HFF-Myc (cell line): ENCODE data around the gene SETD2.

Experiments
- DNase-seq: peaks from one replicate; pipeline ENCODE4 v3.0.0-alpha.2; 2011; ENCODE audit warnings: low read depth; ENCODE audit errors: extremely low read depth
- H3K4me3 ChIP-seq: replicated peaks from 2 replicates; pipeline ENCODE4 v1.5.1; 2011; ENCODE audit warnings: low read depth, mild to moderate bottlenecking, control low read depth, low read length
- CTCF ChIP-seq: IDR thresholded peaks from 2 replicates; pipeline ENCODE4 v1.5.1; 2012; ENCODE audit warnings: mild to moderate bottlenecking, low read depth, low read length, control low read depth; ENCODE audit errors: missing control alignments

The SETD2 gene

DNA sequence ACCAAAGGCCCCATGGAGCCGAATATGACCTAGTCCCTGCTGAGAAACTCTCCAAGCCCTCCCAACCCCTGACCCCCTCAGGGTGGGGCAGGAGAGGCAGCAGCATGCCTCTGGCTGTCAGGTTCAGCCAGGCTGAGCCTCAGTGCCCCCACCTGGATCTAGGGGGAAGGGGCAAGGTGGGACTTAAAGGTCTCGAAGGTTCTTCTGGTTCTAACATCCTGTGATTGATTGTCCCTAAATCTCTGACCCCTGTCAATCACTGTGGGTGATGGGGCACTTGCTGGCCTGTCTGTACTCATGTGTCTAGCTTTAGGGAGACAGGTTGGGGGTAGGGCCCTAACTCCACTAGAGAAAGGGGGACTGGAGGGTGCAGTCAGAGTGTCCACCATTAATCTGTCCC is 170.6 kb downstream of the SETD2 start:
- H3K4me3 ChIP-seq = no peak overlapping the region
- no peak for TF ChIP-seq CTCF
- DNase-seq = no peak

DNA sequence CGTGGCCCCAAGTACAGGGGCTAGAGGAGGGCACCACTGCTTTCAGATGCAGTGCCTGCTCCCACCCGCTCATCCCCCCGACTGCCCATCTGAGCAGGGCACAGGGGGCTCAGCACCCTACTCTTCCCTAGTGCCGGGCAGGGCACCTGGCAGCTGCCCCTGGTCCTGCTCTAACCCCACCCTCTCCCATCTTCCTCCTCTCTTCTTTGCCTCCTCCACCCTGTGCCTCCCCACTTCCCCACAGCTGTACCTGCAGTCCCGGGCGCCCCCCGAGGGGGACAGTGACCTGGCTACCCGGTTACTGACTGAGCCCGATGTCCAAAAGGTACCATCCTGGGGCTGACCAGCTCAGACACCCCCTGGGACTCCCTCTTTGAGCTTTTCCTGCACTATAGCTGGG is 171.7 kb downstream of the SETD2 start:
- no peak for TF ChIP-seq CTCF
- no peak for DNase-seq
- H3K4me3 ChIP-seq = no peak overlapping the region

DNA sequence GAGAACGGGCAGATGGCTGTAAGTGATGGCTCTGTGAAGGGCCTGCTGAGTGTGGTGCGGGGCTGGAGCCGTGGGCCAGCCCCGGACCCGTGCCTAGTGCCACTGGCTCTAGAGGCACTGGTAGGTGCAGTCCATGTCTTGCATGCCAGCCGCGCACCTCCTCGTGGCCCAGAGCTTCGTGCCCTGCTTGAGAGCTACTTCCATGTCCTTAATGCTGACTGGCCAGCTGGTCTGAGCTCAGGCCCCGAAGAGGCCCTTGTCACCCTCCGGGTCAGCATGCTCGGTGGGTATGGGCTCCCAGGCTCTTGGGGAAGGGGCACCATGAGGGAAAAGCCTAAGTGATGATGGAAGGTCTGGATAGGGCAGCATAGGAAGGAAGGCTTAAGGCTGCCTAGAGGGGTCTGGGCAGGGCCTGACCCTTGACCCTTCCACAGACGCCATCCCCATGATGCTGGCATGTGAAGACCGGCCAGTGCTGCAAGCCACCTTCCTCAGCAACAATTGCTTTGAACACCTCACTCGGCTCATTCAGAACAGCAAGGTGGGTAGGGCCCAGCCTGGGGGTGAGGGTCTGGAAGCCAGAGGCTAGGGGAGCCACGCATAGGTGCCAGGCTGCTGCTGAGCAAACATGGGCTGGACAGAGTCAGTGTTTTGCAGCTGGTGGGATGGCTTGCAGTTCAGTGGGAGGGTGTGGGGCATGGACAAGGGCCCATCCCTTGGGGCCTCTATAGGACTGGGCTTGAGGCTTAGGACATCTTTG is 172.3 kb downstream of the SETD2 start:
- no peak for DNase-seq
- no peak for TF ChIP-seq CTCF
- H3K4me3 ChIP-seq = no peak overlapping the region

DNA sequence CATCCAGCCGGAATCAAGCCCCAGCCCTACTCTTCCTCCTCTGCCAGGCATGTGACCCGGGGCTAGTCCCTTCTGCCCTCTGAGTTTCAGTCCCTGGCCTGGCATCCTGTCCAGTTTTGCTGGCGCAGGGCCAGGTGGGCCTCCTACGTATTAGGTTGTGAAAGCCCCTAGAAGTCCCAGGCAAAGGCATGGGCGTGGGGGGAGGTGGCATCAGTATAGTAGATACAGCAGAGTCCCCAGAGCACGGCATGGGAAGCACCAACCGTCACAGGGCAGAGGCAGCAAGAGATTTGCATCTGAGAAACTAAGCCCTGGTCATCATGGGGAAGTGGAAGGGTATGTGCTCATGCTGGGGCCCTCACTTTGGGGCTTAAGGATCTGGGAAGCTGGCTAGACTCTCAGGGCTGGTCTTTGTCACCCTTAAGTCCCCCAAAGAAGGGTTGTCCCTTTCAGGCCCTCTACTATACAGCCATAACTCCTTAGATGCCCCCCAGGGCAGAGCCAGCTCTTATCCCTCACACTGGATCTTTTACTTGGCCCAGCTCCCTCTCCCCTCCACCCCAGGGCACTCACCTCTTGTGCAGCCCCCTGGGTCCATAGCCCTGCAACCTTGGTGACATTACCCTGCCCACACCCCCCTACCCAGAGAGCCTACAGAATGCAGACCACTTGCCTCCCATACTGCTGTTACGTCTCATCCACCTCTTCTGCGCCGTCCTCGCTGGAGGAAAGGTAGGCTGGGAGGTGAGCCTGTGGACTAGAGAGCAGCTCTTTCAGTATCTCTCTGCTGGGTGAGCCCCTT is 173.1 kb downstream of the SETD2 start:
- no peak for DNase-seq
- TF ChIP-seq CTCF = no peak
- H3K4me3 ChIP-seq = no peak overlapping the region

DNA sequence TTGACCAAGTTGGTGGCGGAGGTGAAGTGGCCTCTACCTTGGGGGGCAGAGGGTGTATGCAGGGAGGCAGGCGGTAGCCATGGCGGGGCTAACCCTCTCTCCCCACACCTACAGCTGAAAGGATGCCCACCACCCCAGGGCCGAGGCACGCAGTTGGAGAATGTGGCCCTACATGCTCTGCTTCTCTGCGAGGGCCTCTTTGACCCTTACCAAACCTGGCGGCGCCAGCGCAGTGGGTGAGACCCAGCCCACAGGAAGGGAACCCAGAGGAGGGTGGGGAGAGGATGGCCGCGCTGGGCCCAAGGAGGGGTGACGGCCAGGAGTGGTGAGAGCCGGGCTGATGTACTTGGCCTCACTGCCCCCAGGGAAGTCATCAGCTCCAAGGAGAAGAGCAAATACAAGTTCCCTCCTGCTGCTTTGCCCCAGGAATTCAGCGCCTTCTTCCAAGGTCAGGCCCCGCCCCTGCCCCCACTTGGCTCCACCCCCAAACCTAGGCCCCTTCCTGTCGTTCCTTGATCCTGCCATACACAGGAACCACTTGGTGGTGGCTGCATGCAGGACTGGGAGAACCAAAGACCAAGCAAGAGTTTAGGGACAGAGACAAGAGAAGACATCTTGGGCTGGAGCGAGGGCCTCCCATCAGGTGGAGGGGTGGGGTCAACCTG is 174.6 kb downstream of the SETD2 start:
- no peak overlapping the region for H3K4me3 ChIP-seq
- DNase-seq = no peak
- TF ChIP-seq CTCF = no peak

DNA sequence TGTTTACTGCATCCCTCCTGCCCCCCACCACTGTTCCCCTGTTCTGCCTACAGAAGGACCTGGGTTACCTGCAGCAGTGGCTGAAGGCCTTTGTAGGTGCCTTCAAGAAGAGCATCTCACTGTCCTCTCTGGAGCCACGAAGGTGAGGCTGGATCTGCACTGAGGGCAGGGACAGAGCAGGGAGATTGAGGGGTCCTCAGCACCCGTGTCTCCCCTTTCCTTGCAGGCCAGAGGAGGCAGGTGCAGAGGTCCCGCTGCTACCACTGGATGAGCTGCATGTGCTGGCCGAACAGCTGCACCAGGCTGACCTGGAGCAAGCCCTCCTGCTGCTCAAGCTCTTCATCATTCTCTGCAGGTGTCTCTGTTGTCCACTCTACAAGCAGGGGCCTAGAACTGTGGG is 175.3 kb downstream of the SETD2 start:
- no peak for TF ChIP-seq CTCF
- no peak overlapping the region for H3K4me3 ChIP-seq
- DNase-seq = no peak
